Fibroblast of lung (primary cell): ENCODE data around the gene TTLL11.

Source experiments
- CTCF ChIP-seq, 2 donors: IDR thresholded peaks in 1 of 2; conservative IDR thresholded peaks in 1 of 2; 1 replicate in 1 of 2; 2 replicates in 1 of 2; pipeline ENCODE4 v1.5.1; 2011 to 2012; ENCODE audit warnings: low read length in 2 of 2, control low read depth in 1 of 2, inconsistent platforms in 1 of 2, low read depth in 1 of 2, mild to moderate bottlenecking in 1 of 2
- EZH2 ChIP-seq: IDR thresholded peaks from 2 replicates; pipeline ENCODE4 v1.5.1; 2012; ENCODE audit warnings: low read length, control low read depth, mild to moderate bottlenecking; ENCODE audit errors: missing control alignments

- no peak for TF ChIP-seq CTCF (conservative IDR thresholded peaks at IDR 0.05 in 1 of 2, IDR thresholded peaks at IDR 0.05 in 1 of 2; ENCODE audit: low read depth in 1 of 2, low read length in 2 of 2)
- TF ChIP-seq EZH2, result no peak
Measured at GRCh38 chr9:121809356-121810050, 283.6 kb downstream of the TTLL11 start.
